Neuronal stem cell (in vitro differentiated cells): Measurements from ENCODE around the gene CZIB.
"Not testable (repeated sequence)": the region's sequence is repeated elsewhere in the genome, so short reads cannot be mapped to it uniquely, and the experiment has no call there.

Source experiments
- DNase-seq: peaks from one replicate; pipeline ENCODE4 v3.0.0-alpha.2; 2013; ENCODE audit warnings: low spot score
- H2AFZ ChIP-seq: one replicate; pipeline ENCODE4 v1.6.1; 2013; ENCODE audit warnings: mild to moderate bottlenecking, low read length, inconsistent platforms
- H2AK5ac ChIP-seq: 2 replicates; pipeline ENCODE4 v1.6.1; 2013; ENCODE audit warnings: low read depth, mild to moderate bottlenecking, inconsistent platforms, low read length, moderate library complexity, mixed read lengths
- H2BK120ac ChIP-seq: 2 replicates; pipeline ENCODE4 v1.6.1; 2013; ENCODE audit warnings: low read depth, mild to moderate bottlenecking, inconsistent platforms, low read length, moderate library complexity, mixed read lengths
- H2BK12ac ChIP-seq: one replicate; pipeline ENCODE4 v1.6.1; 2013; ENCODE audit warnings: low read length, inconsistent platforms
- H2BK15ac ChIP-seq: 2 replicates; pipeline ENCODE4 v1.6.1; 2013; ENCODE audit warnings: mild to moderate bottlenecking, low read length, inconsistent platforms, mixed read lengths
- H2BK5ac ChIP-seq: one replicate; pipeline ENCODE4 v1.6.1; 2013; ENCODE audit warnings: inconsistent platforms, mild to moderate bottlenecking, low read length, moderate library complexity
- H3K14ac ChIP-seq: one replicate; pipeline ENCODE4 v1.6.1; 2013; ENCODE audit warnings: low read length, inconsistent platforms
- H3K18ac ChIP-seq: 2 replicates; pipeline ENCODE4 v1.6.1; 2013; ENCODE audit warnings: low read length, inconsistent platforms
- H3K23ac ChIP-seq: 2 replicates; pipeline ENCODE4 v1.6.1; 2013; ENCODE audit warnings: low read depth, mild to moderate bottlenecking, mixed read lengths, low read length, inconsistent platforms; ENCODE audit not compliant: poor library complexity
- H3K27ac ChIP-seq: replicated peaks from 3 replicates; pipeline ENCODE4 v1.5.1; 2013; ENCODE audit warnings: low read length, inconsistent platforms
- H3K27me3 ChIP-seq, 3 experiments: 2 replicates each; pipeline ENCODE4 v1.6.1; 2013; ENCODE audit warnings: low read length in 3 of 3, mild to moderate bottlenecking in 2 of 3, inconsistent platforms in 1 of 3, low read depth in 1 of 3, mixed read lengths in 1 of 3, moderate library complexity in 1 of 3; ENCODE audit not compliant: control insufficient read depth in 3 of 3, insufficient read depth in 3 of 3
- H3K36me3 ChIP-seq, 2 donors: replicated peaks in 1 of 2; 2 replicates each; pipeline ENCODE4 v1.6.1; 2013; ENCODE audit warnings: low read length in 2 of 2; ENCODE audit not compliant: control insufficient read depth in 2 of 2, insufficient read depth in 2 of 2
- H3K4ac ChIP-seq: 2 replicates; pipeline ENCODE4 v1.6.1; 2013; ENCODE audit warnings: inconsistent platforms, mild to moderate bottlenecking, low read length, moderate library complexity
- H3K4me1 ChIP-seq, 2 donors: 1 replicate in 1 of 2; 2 replicates in 1 of 2; pipeline ENCODE4 v1.6.1; 2013; ENCODE audit warnings: low read length in 2 of 2, low read depth in 1 of 2; ENCODE audit not compliant: control insufficient read depth in 2 of 2, insufficient read depth in 1 of 2
- H3K4me2 ChIP-seq: one replicate; pipeline ENCODE4 v1.6.1; 2013; ENCODE audit warnings: mild to moderate bottlenecking, low read length, inconsistent platforms; ENCODE audit not compliant: insufficient read depth, poor library complexity, severe bottlenecking
- H3K4me3 ChIP-seq, 2 donors: 2 replicates each; pipeline ENCODE4 v1.5.1; 2013; ENCODE audit warnings: low read length in 2 of 2, mild to moderate bottlenecking in 2 of 2, inconsistent platforms in 1 of 2, moderate library complexity in 1 of 2
- H3K79me1 ChIP-seq: one replicate; pipeline ENCODE4 v1.6.1; 2013; ENCODE audit warnings: low read depth, mild to moderate bottlenecking, inconsistent platforms, low read length, moderate library complexity
- H3K9ac ChIP-seq: one replicate; pipeline ENCODE4 v1.6.1; 2013; ENCODE audit warnings: mild to moderate bottlenecking, low read depth, low read length, inconsistent platforms; ENCODE audit not compliant: poor library complexity
- H3K9me3 ChIP-seq, 2 donors: replicated peaks in 1 of 2; 2 replicates each; pipeline versions ENCODE3 to v1.6.1; 2013; ENCODE audit warnings: low read length in 2 of 2, mild to moderate bottlenecking in 2 of 2, inconsistent platforms in 1 of 2, low read depth in 1 of 2, mixed read lengths in 1 of 2, moderate library complexity in 1 of 2; ENCODE audit not compliant: control insufficient read depth in 2 of 2, insufficient read depth in 1 of 2
- H4K8ac ChIP-seq: one replicate; pipeline ENCODE4 v1.6.1; 2013; ENCODE audit warnings: low read depth, mild to moderate bottlenecking, inconsistent platforms, low read length, moderate library complexity
- H4K91ac ChIP-seq: one replicate; pipeline ENCODE4 v1.6.1; 2013; ENCODE audit warnings: low read length, low read depth, mild to moderate bottlenecking, inconsistent platforms; ENCODE audit not compliant: poor library complexity
- WGBS, 2 donors: extraction: QIAGEN DNeasy Blood & Tissue Kit; methylation state at CpG; one replicate each; pipeline ENCODE4 v1.1.7; 2013; ENCODE audit warnings: missing lambda C conversion rate in 2 of 2, mixed read lengths in 1 of 2; ENCODE audit not compliant: insufficient read length in 2 of 2, insufficient replicate concordance in 1 of 2; ENCODE audit errors: extremely low coverage in 2 of 2; 5-methylcytosine and 5-hydroxymethylcytosine counted together

The CZIB gene

GRCh38 chr1:53188099-53188498 is 32.3 kb downstream of the CZIB start:
- Histone ChIP-seq H3K4me3 (no peak overlapping the region), H2AK5ac (no peak overlapping the region), H3K36me3 (no peaks in the 10 kb centered on the region), H3K27me3 (peaks cover 0 to 41% (median 0%) of the 10 kb centered on the region in 3 experiments), H3K4me2 (no peak overlapping the region), H3K4ac (no peak overlapping the region), H2BK120ac (no peak overlapping the region), H2BK15ac (no peak overlapping the region), H3K18ac (no peak overlapping the region), H2BK12ac (no peak overlapping the region), H2AFZ (no peak overlapping the region), H3K79me1 (no peaks in the 10 kb centered on the region), H3K4me1 (no peaks in the 10 kb centered on the region), H3K9ac (no peak overlapping the region), H3K14ac (no peak overlapping the region), H4K91ac (no peak overlapping the region), H3K27ac (no peak overlapping the region), H3K23ac (no peak overlapping the region), H2BK5ac (no peak overlapping the region), H4K8ac (no peak overlapping the region), H3K9me3 (no peaks in the 10 kb centered on the region)
- no peak for DNase-seq
- no CpG with 5 or more reads among the region's 4 CpGs for WGBS, 2 donors

- no CpG with 5 or more reads among the region's 1 CpG for WGBS, 2 donors
Measured at GRCh38 chr1:53187401-53187800, 33.0 kb downstream of the CZIB start.

GRCh38 chr1:53186533-53186932 is 33.9 kb downstream of the CZIB start:
- no peak overlapping the region for H3K4me2 ChIP-seq
- no peaks in the 10 kb centered on the region for H3K79me1 ChIP-seq
- WGBS, 2 donors, result no CpG with 5 or more reads among the region's 3 CpGs

More at GRCh38 chr1:53187401-53187800, 33.0 kb downstream of the CZIB start:
- Histone ChIP-seq H3K36me3 (no peaks in the 10 kb centered on the region), H3K18ac (no peak overlapping the region), H2BK5ac (no peak overlapping the region), H3K9ac (no peak overlapping the region), H2AFZ (no peak overlapping the region), H2BK120ac (no peak overlapping the region), H3K79me1 (no peaks in the 10 kb centered on the region), H3K4me2 (no peak overlapping the region), H3K27ac (no peak overlapping the region), H3K9me3 (no peaks in the 10 kb centered on the region), H4K91ac (no peak overlapping the region), H2BK12ac (no peak overlapping the region), H2BK15ac (no peak overlapping the region), H2AK5ac (no peak overlapping the region), H3K4me1 (no peaks in the 10 kb centered on the region), H3K27me3 (peaks cover 0 to 41% (median 0%) of the 10 kb centered on the region in 3 experiments), H3K4ac (no peak overlapping the region), H3K4me3 (no peak overlapping the region), H3K14ac (no peak overlapping the region), H4K8ac (no peak overlapping the region), H3K23ac (no peak overlapping the region)
- no peak for DNase-seq

GRCh38 chr1:53185955-53186297 is 34.5 kb downstream of the CZIB start:
- DNase-seq, result not testable (repeated sequence)

More at GRCh38 chr1:53186533-53186932, 33.9 kb downstream of the CZIB start:
- no peak overlapping the region for H3K27ac ChIP-seq
- H2AFZ ChIP-seq, result no peak overlapping the region
- no peaks in the 10 kb centered on the region for H3K9me3 ChIP-seq
- no peak overlapping the region for H3K18ac ChIP-seq
- no peak overlapping the region for H2BK15ac ChIP-seq
- no peak overlapping the region for H3K4me3 ChIP-seq
- H3K14ac ChIP-seq, result no peak overlapping the region
- no peak overlapping the region for H2BK12ac ChIP-seq
- H2BK120ac ChIP-seq, result no peak overlapping the region
- H4K8ac ChIP-seq, result no peak overlapping the region
- H3K9ac ChIP-seq, result no peak overlapping the region
- H3K36me3 ChIP-seq, result no peaks in the 10 kb centered on the region
- H4K91ac ChIP-seq, result no peak overlapping the region
- no peak for DNase-seq
- H2BK5ac ChIP-seq, result no peak overlapping the region
- H3K27me3 ChIP-seq, result peaks cover 0 to 41% (median 0%) of the 10 kb centered on the region in 3 experiments
- H3K4ac ChIP-seq, result no peak overlapping the region
- no peak overlapping the region for H3K23ac ChIP-seq
- H3K4me1 ChIP-seq, result no peaks in the 10 kb centered on the region
- H2AK5ac ChIP-seq, result no peak overlapping the region

More at GRCh38 chr1:53185955-53186297, 34.5 kb downstream of the CZIB start:
- H3K27ac ChIP-seq, H3K4me3 ChIP-seq, H4K8ac ChIP-seq, H2BK15ac ChIP-seq, H3K4me2 ChIP-seq, H3K4ac ChIP-seq, H3K79me1 ChIP-seq, H3K9ac ChIP-seq, H4K91ac ChIP-seq, H2AFZ ChIP-seq, H3K36me3 ChIP-seq, H2BK12ac ChIP-seq, H3K23ac ChIP-seq, H3K14ac ChIP-seq, H3K4me1 ChIP-seq, H3K9me3 ChIP-seq, H2BK5ac ChIP-seq, H3K18ac ChIP-seq, H2AK5ac ChIP-seq, H2BK120ac ChIP-seq: not testable (repeated sequence)
- WGBS, 2 donors, result no CpG with 5 or more reads among the region's 2 CpGs
- peaks cover 0 to 44% (median 0%) of the 10 kb centered on the region in 3 experiments for H3K27me3 ChIP-seq
